Activated CD4-positive, alpha-beta T cell treated with anti-CD3 and anti-CD28 coated beads for 48 hours (primary cell): Measurements from ENCODE around the gene LRP8.

Experiments
- DNase-seq: peaks from one replicate; pipeline ENCODE4 v3.0.0-alpha.2; 2020

LRP8 gene

DNA sequence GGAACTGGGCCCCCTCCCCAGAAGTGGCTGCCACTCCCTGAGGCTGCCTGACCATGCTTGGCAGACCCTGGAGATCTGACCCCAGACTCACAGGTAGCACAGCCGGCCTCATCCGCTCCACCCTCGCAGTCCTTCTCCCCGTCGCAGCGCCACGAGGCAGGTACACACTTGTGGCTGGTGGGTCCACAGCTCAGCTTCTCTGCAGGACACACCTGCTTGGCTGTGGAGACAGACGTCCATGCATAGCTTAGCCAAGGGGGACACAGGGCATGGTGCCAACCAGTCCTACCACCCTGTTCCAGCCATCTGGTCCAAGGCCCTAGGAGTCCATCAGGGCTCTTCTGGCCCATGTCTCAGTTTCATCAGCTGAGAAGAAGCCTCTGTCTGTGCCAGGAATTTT is 47.4 kb downstream of the LRP8 start:
- DNase-seq: no peak

DNA sequence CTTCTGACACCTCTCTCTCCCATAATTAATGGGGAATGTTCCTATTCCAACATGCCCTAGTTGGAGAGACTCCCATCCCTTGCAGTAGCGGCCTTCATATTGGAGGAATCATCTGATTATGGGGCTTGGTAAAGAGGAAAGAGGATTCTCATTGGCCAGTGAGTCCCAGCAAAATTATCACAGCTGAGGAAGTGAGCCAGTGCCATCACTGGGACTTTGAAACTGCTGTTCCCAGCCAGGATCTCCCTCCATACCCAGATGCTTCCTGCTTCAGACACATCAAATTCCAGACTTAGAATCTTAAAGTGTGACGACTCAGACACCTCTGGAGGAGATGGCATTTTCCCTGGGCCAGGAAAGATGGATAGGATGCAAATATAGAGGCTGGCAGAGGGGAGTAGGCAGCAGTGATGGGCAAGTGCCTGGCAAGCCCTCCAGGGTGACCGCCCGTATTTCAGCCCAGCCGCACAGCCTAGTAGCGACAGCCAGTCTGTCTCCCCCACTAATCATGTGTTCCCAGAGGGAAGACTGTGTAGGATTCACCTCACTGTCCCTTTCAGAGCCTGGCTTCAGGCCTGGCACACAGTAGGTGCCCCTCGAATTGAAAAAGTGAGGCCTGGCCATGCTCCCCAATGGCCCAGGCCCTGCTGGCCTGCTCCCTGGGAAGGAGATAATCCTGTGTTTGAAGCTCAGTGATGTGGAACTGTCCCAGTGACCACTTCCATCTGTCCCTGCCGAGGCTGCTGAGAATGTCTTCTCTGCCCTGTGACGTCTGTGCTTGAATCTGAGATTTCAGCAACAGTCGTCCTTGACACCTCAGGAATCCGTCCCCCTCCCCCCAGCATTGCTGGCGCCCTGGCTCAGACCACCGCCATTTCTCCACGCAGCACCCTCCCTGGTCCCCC is 48.3 kb downstream of the LRP8 start:
- no peak for DNase-seq

GRCh38 chr1:53278298-53278725 is 49.6 kb downstream of the LRP8 start:
- DNase-seq: peak; percentile 79

- no peak for DNase-seq
These were observed 50.5 kb downstream of the LRP8 start for GRCh38 chr1:53277326-53277725.

GRCh38 chr1:53276902-53277281 is 51.0 kb downstream of the LRP8 start:
- DNase-seq: no peak

DNA sequence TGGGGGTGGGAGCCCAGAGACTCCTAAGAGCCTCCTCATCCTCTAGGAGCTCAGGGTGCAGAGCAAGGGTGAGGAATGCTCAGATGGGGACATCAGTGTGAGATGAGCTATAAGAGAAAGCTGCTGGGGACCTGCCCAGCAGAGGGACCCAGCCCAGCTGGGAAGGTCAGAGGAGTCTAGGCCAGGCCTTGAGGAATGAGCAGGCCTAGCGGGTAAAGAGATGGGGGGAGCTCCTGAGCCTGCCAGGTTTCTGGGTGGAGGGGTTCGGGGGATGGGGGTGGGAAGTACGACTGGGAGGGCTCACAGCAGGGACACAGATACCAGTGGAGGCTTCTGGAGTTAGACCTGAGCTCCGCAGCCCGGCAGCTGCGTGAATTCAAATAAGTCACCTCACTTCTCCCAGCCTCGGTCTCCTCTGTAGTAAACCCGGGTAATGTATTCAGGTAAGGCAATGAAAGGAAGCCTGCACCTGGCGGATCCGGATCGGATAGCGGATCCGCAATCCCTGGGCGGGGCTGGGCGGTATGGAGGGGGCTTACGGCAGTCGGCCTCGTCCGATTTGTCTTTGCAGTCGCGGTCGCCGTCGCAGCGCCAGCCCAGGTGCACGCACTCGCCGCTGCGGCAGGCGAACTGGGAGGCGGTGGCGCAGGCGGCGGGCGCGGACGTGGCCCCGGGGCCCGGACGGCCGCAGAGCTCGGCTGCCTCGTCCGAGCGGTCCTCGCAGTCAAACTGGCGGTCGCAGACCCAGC is 51.5 kb downstream of the LRP8 start:
- no peak for DNase-seq

GRCh38 chr1:53275566-53275965 is 52.3 kb downstream of the LRP8 start:
- DNase-seq: no peak

DNA sequence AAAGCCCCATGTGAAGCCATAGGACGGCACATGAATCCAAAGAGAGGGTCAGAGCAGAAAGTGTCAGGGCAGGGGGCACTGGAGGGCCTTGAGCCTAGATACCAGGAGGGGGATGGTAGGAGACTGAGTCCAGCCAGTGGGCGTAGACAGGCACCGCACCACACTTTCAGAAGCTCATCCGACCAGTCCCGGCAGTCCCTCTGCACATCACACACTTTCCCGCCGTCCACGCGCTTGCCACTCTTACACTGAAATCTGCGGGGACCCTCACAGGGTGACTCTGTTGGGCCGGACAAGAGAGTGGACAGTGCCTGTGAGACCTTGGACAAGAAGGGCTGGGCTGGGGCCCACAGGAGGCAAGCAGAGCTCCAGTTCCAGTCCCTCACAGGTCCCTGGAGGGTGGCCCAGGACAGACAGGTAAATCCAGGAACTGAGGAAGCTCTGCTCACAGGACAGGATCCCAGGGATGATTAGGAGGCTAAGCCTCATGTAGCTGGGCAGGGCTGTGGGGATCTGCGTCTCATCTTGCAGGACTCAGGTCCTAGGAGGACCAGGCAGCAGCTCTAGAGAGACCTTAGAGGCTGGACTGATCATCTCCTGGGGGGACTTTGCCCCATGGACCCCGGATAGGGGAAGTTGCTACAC is 53.2 kb downstream of the LRP8 start:
- DNase-seq: no peak

DNA sequence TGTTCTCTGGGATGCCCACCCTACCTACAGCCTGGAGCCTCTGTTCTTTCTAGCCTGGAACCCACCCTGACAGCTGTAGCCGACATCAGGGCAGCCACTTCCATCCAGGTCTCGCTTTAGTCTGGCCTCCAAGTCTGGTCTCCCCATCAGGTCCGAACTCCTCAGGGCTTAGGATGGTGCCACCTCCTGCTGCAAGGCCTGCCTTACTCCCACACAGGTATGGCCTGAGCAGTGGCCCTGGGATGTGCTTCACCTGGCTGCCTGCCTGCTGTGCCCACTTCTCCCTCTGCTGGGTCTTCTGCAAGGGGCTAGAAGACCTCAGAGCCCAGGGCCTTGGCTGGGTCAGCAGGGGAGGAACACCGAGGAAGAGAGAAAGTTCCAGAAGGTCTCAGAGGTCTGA is 53.8 kb downstream of the LRP8 start:
- no peak for DNase-seq

- DNase-seq: no peak
These were observed 54.3 kb downstream of the LRP8 start for GRCh38 chr1:53273526-53273925.

DNA sequence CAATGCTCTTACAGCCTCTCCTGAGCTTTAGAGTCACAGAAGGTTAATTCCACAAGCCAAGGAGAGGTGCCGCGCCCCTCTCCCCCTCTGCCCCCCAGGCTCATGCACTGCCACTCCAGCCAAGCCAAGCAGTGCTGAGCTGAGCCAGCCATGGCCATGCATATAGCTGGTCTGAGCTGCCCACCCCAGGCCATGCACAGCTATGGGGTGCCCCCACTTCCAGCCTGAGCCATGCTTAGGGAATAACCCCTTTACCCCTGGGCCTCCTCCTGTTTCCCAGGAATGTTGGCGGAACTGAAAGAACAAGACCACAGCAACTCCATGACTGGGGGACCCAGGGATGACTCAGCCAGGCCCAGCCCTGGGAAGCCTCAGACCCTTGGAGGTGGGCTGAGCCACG is 55.5 kb downstream of the LRP8 start:
- no peak for DNase-seq

DNA sequence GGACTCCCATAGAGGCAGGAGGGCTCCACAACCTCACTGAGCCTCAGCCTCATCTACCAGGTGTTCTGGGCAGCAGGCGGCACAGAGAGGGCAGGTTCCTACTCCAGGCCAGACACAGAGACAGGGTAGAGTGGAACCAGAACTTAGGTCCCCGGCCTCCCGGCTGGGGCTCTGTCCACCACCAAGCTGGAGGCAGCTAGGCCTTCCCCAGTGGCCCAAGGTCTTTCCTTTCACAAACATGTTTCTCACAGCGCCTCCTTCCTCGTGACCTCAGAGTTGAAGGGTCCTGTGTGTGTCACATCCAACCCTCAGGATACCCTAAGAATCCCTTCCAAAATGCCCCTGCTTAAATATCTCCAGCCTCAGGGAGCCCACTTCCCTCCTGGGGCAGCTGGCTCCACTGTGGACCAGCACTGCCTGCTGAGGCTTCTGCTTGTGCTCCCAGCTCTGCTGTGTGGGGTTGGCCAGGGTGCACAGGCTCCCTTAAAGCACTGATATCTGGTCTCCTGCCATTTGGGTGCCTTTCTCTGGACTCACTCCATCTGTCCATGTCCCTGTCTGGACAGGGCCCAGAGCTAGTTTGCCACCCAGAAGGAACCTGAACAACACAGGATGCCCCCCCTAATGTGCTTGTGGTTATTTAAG is 56.3 kb downstream of the LRP8 start:
- no peak for DNase-seq

- no peak for DNase-seq
These were observed 57.0 kb downstream of the LRP8 start for GRCh38 chr1:53270873-53271272.

DNA sequence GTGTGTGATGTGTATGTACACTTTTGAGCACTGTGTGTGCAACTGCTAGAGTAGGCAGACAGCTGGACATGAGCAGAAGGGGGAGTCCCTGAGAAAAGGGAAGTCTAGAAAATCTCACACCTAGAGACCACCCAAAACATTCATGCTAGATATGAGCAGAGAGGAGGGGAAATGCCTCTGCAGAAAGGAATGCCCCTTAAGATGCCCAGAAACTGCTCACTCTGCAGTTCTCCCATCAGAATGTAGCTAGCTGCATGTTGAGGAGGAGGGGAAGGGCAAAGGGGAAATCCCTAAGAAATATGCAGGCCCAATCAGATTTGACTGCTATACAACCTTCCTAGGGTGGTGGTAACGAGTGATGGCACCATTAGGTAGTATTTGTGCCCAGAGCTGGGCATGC is 57.8 kb downstream of the LRP8 start:
- no peak for DNase-seq

DNA sequence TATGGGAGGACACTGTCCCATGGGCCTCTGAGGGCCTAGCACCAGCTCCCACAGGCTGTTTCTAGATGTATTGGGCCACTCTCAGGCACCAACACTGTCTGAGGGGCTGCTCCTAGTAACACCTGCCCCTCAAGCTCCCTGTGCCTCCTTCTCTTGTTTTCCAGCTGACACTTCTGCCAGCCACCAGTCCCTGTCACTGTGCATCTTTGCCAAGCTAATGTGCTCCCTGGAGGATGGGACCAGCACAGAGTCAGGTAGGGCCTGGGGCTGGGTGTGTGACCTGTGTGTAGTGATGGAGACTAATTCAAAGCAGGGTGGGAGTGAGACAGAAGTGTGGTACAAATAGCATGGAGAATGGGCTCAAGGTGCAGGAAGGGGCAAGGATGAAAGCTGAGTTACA is 60.1 kb downstream of the LRP8 start:
- DNase-seq: no peak

DNA sequence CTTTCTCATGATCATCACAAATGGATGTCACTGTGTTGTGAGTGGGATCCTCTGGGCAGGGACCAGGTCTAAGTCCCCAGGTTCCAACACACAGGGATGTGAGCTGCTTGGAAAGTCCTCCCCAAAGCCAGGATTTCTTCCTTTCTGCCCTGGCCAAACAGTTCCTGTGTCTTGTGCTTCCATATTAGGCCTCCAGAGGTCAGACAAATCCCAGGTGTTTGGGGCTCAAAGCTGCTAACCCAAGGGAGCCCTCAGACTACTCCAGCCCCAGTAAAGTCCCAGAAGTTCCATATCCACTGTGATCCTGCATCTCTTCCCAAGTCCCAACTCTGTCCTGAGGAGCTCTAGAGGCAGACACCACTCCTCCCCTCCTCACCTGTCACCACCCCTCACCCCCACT is 61.8 kb downstream of the LRP8 start:
- no peak for DNase-seq

- no peak for DNase-seq
These were observed 62.3 kb downstream of the LRP8 start for GRCh38 chr1:53265581-53265980.

DNA sequence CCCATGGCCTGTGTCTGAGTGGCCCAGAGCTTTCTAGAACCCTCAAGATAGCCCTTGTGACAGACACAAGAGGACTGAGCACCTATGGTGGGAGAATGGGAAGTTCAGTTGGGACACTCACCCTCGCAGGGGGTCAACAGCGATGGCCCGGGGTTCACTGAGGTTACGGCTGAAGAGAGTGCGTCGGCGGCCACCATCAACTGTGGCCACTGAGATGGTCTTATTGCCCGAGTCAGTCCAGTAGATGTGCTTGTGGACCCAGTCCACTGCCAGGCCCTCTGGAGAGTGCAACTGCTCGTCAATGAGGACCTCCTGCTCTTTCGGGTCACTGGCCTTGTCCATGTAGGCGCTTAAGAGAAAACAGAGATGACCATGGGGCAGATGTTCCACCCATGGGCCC is 63.8 kb downstream of the LRP8 start:
- no peak for DNase-seq

- no peak for DNase-seq
These were observed 65.9 kb downstream of the LRP8 start for GRCh38 chr1:53262000-53262399.

DNA sequence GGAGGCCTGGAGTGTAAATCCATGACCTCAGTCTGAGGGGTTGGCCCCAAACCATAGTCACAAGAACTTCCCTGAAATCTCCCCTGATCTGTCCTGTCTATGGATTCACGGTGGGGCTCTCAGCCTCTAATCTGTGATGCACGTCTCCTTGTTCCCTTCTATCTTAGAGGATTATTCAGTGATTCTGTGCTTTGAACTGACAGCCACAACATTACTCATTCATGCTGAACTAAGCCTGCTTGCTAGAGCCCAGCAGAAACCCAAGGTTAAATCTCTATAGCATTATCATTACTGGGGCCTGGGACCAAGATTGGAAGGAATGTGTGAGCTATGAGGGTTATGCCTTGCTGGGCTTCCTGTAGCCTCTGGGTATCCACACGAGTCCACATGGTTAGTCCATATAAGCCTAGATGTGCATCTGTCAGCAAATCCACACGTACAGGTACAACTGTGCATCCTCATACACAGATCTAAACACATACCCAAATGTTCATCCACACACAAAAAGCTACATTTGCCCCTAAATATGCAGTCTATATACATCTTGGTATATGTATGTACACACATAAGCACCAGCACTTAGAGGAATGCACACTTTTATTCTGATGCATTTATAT is 67.1 kb downstream of the LRP8 start:
- DNase-seq: no peak

- no peak for DNase-seq
These were observed 67.9 kb downstream of the LRP8 start for GRCh38 chr1:53259932-53260331.

DNA sequence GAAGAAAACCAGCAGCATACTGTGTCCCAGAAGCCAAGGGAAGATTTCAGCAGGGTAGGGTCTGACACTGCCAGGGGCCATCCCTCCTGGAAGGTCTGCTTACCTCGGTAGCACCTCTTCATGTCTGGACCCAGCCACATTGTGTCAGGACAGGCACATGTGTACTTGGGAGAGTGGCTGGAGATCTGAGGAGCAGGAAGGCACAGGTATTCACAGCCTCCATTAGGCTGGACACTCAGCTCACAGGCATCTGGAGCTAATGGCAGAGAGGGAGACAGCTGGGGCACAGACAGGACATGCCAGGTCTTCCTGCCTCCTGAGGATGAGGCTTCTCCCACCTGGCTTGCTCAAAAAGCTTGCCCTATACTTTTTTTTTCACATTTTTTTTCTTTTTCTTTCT is 69.7 kb downstream of the LRP8 start:
- DNase-seq: no peak
